Mesenchymal stem cell (in vitro differentiated cells and primary cell): Measurements from ENCODE around the gene ME3.

ENCODE experiments used
- DNase-seq: peaks from one replicate; pipeline ENCODE4 v3.0.0-alpha.2; 2013
- H2AFZ ChIP-seq: one replicate; pipeline ENCODE4 v1.6.1; 2013; ENCODE audit warnings: low read depth, mild to moderate bottlenecking, control low read depth, inconsistent platforms, low read length, moderate library complexity
- H2AK5ac ChIP-seq: 2 replicates; pipeline ENCODE4 v1.6.1; 2013; ENCODE audit warnings: low read length, moderate library complexity, mild to moderate bottlenecking, inconsistent platforms; ENCODE audit not compliant: severe bottlenecking
- H2BK120ac ChIP-seq: one replicate; pipeline ENCODE4 v1.6.1; 2013; ENCODE audit warnings: low read depth, mild to moderate bottlenecking, inconsistent platforms, low read length, moderate library complexity
- H2BK12ac ChIP-seq, 2 experiments: one replicate each; pipeline ENCODE4 v1.6.1; 2013; ENCODE audit warnings: inconsistent platforms in 2 of 2, low read length in 2 of 2, mild to moderate bottlenecking in 2 of 2, moderate library complexity in 2 of 2, control low read depth in 1 of 2
- H2BK15ac ChIP-seq: one replicate; pipeline ENCODE4 v1.6.1; 2013; ENCODE audit warnings: mild to moderate bottlenecking, low read depth, inconsistent platforms; ENCODE audit not compliant: poor library complexity, severe bottlenecking
- H2BK5ac ChIP-seq: 2 replicates; pipeline ENCODE4 v1.6.1; 2013; ENCODE audit warnings: low read depth, mild to moderate bottlenecking, low read length, control low read depth, inconsistent platforms; ENCODE audit not compliant: poor library complexity, severe bottlenecking
- H3K14ac ChIP-seq, 2 experiments: one replicate each; pipeline ENCODE4 v1.6.1; 2013; ENCODE audit warnings: inconsistent platforms in 2 of 2, low read length in 2 of 2, control low read depth in 1 of 2, mild to moderate bottlenecking in 1 of 2, moderate library complexity in 1 of 2
- H3K18ac ChIP-seq, 2 experiments: one replicate each; pipeline ENCODE4 v1.6.1; 2013; ENCODE audit warnings: inconsistent platforms in 2 of 2, low read length in 2 of 2, control low read depth in 1 of 2, low read depth in 1 of 2, mild to moderate bottlenecking in 1 of 2
- H3K23ac ChIP-seq, 2 experiments: one replicate each; pipeline ENCODE4 v1.6.1; 2013; ENCODE audit warnings: inconsistent platforms in 2 of 2, low read length in 2 of 2, mild to moderate bottlenecking in 2 of 2, moderate library complexity in 2 of 2, control low read depth in 1 of 2
- H3K27ac ChIP-seq: 2 replicates; pipeline ENCODE4 v1.5.1; 2013; ENCODE audit warnings: mild to moderate bottlenecking, moderate library complexity, low read length, control low read depth, inconsistent platforms; ENCODE audit not compliant: poor library complexity, severe bottlenecking
- H3K27me3 ChIP-seq, 2 experiments: 2 replicates each; pipeline versions ENCODE4 v1.6.1 to v1.7.0; 2013; ENCODE audit warnings: low read length in 2 of 2, mild to moderate bottlenecking in 2 of 2, moderate library complexity in 2 of 2, control low read depth in 1 of 2, inconsistent platforms in 1 of 2; ENCODE audit not compliant: control insufficient read depth in 1 of 2, insufficient read depth in 1 of 2
- H3K36me3 ChIP-seq, 2 experiments: 2 replicates each; pipeline versions ENCODE4 v1.6.1 to v1.7.0; 2013; ENCODE audit warnings: low read length in 2 of 2, control low read depth in 1 of 2, inconsistent platforms in 1 of 2, low read depth in 1 of 2, mild to moderate bottlenecking in 1 of 2; ENCODE audit not compliant: insufficient read depth in 2 of 2, control insufficient read depth in 1 of 2
- H3K4ac ChIP-seq, 2 experiments: one replicate each; pipeline ENCODE4 v1.6.1; 2013; ENCODE audit warnings: inconsistent platforms in 2 of 2, low read length in 2 of 2, mild to moderate bottlenecking in 2 of 2, moderate library complexity in 2 of 2, control low read depth in 1 of 2, low read depth in 1 of 2
- H3K4me1 ChIP-seq: 2 replicates; pipeline ENCODE4 v1.6.1; 2013; ENCODE audit warnings: low read depth, low read length, control low read depth; ENCODE audit not compliant: control insufficient read depth, insufficient read depth
- H3K4me2 ChIP-seq: 2 replicates; pipeline ENCODE4 v1.6.1; 2013; ENCODE audit warnings: low read length, mild to moderate bottlenecking, inconsistent platforms; ENCODE audit not compliant: poor library complexity, severe bottlenecking
- H3K4me3 ChIP-seq, 2 experiments: 2 replicates each; pipeline versions ENCODE4 v1.5.1 to v1.7.0; 2013; ENCODE audit warnings: low read length in 2 of 2, mild to moderate bottlenecking in 2 of 2, control low read depth in 1 of 2, low read depth in 1 of 2; ENCODE audit not compliant: insufficient read depth in 1 of 2
- H3K79me1 ChIP-seq: replicated peaks from 2 replicates; pipeline ENCODE4 v1.6.1; 2013; ENCODE audit warnings: mild to moderate bottlenecking, control low read depth, low read length, inconsistent platforms; ENCODE audit not compliant: poor library complexity, severe bottlenecking
- H3K9ac ChIP-seq: 2 replicates; pipeline ENCODE4 v1.7.0; 2013; ENCODE audit warnings: mild to moderate bottlenecking, low read length, moderate library complexity
- H3K9me3 ChIP-seq: 2 replicates; pipeline ENCODE4 v1.7.0; 2013; ENCODE audit warnings: mild to moderate bottlenecking, low read length; ENCODE audit not compliant: control insufficient read depth
- H4K8ac ChIP-seq: one replicate; pipeline ENCODE4 v1.6.1; 2013; ENCODE audit warnings: inconsistent platforms, mild to moderate bottlenecking, low read length, moderate library complexity
- H4K91ac ChIP-seq: one replicate; pipeline ENCODE4 v1.6.1; 2013; ENCODE audit warnings: mild to moderate bottlenecking, low read length, inconsistent platforms
- WGBS: methylation state at CpG from one replicate; pipeline ENCODE4 v1.1.7; 2013; ENCODE audit warnings: mixed read lengths; 5-methylcytosine and 5-hydroxymethylcytosine counted together

ME3 gene

DNA sequence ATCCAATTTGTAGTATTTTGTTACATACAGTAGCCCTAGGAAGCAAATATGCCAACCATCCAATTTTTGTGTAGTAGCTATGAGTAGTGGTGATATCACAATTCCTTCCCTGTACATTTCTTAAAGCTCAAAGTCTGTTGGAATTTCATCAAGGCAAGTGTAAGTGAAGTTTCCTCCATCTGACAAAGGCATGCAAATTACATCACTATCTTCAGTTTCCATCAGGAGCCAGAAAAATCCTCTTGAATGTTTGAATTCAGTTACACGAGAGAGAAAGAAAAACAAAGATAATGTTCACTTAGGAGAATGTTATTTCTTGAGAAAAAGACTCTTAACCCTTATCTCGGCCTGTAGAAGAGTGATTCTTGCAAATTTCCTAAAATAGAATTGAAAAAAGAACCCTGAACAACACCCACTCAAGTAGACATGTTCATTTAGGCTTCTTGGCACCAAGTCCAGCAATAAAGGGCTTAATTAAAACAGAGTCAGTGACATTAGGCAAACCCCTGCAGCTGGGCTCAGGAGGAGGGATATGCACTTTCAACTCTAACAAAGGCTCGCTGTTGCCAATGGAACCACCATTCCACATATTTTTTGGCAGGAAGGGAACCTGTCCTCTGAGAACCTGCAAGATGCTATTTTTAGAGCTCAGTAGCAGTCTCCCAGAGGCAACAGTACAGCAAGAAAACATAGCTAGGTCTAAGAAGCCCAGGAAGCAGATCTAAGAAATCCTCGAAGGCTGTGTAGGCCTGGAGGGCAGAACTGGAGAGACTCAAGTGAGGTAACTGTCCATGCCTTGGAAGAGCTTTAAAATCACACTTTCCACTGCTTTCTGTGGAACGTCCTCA, 153.1 kb downstream of the ME3 start:
- H2BK12ac ChIP-seq = peak overlapping the region; percentile 4 to 93
- H2AK5ac ChIP-seq = peak overlapping the region; percentile 87
- H3K27ac ChIP-seq = peak overlapping the region; percentile 77
- H3K9me3 ChIP-seq = no peaks in the 10 kb centered on the region
- no peak overlapping the region for H3K4me2 ChIP-seq
- no peak overlapping the region for H2AFZ ChIP-seq
- H3K18ac ChIP-seq = peak overlapping the region; percentile 23 to 90
- H3K4me1 ChIP-seq = peaks cover 8% of the 10 kb centered on the region
- peak overlapping the region; percentile 48 for H3K9ac ChIP-seq
- H2BK5ac ChIP-seq = peak overlapping the region; percentile 14
- H3K23ac ChIP-seq = no peak overlapping the region
- H2BK120ac ChIP-seq = no peak overlapping the region
- H3K14ac ChIP-seq = no peak overlapping the region
- peak overlapping the region; percentile 26 for H2BK15ac ChIP-seq
- H3K79me1 ChIP-seq = peaks cover 2% of the 10 kb centered on the region
- H4K8ac ChIP-seq = no peak overlapping the region
- 56% methylated on average over 4 of the region's 5 CpGs for WGBS
- H4K91ac ChIP-seq = peak overlapping the region; percentile 4
- no peak overlapping the region for H3K4me3 ChIP-seq
- no peaks in the 10 kb centered on the region for H3K27me3 ChIP-seq
- no peaks in the 10 kb centered on the region for H3K36me3 ChIP-seq
- H3K4ac ChIP-seq = peak overlapping the region in 1 of 2 experiments; percentile 92
- peak; percentile 82 for DNase-seq

DNA sequence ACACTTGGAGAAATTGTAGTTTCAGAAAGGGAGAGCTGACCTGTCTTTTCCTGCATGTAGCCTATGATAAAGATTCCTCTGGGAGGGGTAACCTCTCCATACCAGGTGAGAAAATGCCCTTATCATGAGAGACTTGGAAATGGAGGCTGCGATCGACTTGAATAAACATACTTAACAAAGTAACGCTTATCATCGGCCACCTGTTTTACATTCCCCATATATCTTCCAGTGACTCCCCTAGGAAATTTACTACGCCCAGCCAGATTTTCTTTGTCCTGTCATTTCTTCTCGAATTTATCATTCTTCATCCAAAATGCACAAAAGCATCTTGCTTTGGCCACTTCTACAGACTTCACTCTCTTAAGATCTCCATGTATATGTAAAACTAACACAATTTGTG, 154.2 kb downstream of the ME3 start:
- peak overlapping the region; percentile 31 to 86 for H2BK12ac ChIP-seq
- DNase-seq = no peak

DNA sequence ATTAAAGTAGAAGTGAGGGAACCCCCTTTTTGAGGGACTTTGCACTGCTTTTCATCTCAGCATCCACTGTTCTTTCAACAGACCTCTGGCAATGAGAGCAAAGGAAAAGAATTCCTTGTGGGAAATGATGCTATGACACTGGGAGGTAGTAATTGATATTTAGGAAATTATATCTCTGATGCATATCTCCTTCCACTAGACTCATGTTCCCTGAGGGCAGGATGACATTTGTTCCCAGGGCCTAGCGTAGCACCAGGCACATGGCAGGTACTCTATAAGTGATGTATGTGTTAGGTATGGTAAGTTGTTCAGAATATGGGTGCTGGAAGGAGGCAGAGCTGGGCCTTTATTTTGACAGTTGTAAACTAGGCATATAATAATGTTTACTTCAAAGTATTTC, 154.9 kb downstream of the ME3 start:
- DNase-seq = no peak
- Histone ChIP-seq H3K27ac (no peak overlapping the region), H3K14ac (no peak overlapping the region), H2BK15ac (no peak overlapping the region), H2BK120ac (no peak overlapping the region), H2BK5ac (no peak overlapping the region), H3K79me1 (peaks cover 2% of the 10 kb centered on the region), H3K4me3 (no peak overlapping the region), H3K23ac (no peak overlapping the region), H3K18ac (peak overlapping the region in 1 of 2 experiments; percentile 76), H2BK12ac (peak overlapping the region in 1 of 2 experiments; percentile 86), H3K27me3 (no peaks in the 10 kb centered on the region), H3K4ac (no peak overlapping the region), H2AFZ (no peak overlapping the region), H3K9me3 (no peaks in the 10 kb centered on the region), H3K4me1 (peaks cover 8% of the 10 kb centered on the region), H4K8ac (no peak overlapping the region), H3K36me3 (no peaks in the 10 kb centered on the region), H2AK5ac (peak overlapping the region; percentile 95), H3K9ac (no peak overlapping the region), H4K91ac (no peak overlapping the region), H3K4me2 (no peak overlapping the region)
- WGBS = no CpG with 5 or more reads among the region's 1 CpG

More for the DNA sequence above, 154.2 kb downstream of the ME3 start:
- H3K14ac ChIP-seq = no peak overlapping the region
- 65% methylated on average over 6 of the region's 6 CpGs for WGBS
- H3K79me1 ChIP-seq = peaks cover 2% of the 10 kb centered on the region
- H3K18ac ChIP-seq = peak overlapping the region; percentile 35 to 37
- no peaks in the 10 kb centered on the region for H3K36me3 ChIP-seq
- no peak overlapping the region for H3K23ac ChIP-seq
- H2AFZ ChIP-seq = no peak overlapping the region
- H3K9ac ChIP-seq = no peak overlapping the region
- peak overlapping the region; percentile 66 for H3K27ac ChIP-seq
- peak overlapping the region in 1 of 2 experiments; percentile 21 for H3K4ac ChIP-seq
- no peak overlapping the region for H4K8ac ChIP-seq
- no peak overlapping the region for H3K4me3 ChIP-seq
- no peaks in the 10 kb centered on the region for H3K9me3 ChIP-seq
- H2BK120ac ChIP-seq = no peak overlapping the region
- no peak overlapping the region for H4K91ac ChIP-seq
- no peak overlapping the region for H2BK15ac ChIP-seq
- no peaks in the 10 kb centered on the region for H3K27me3 ChIP-seq
- H3K4me2 ChIP-seq = no peak overlapping the region
- H2BK5ac ChIP-seq = no peak overlapping the region
- H3K4me1 ChIP-seq = peaks cover 8% of the 10 kb centered on the region
- H2AK5ac ChIP-seq = peak overlapping the region; percentile 84

DNA sequence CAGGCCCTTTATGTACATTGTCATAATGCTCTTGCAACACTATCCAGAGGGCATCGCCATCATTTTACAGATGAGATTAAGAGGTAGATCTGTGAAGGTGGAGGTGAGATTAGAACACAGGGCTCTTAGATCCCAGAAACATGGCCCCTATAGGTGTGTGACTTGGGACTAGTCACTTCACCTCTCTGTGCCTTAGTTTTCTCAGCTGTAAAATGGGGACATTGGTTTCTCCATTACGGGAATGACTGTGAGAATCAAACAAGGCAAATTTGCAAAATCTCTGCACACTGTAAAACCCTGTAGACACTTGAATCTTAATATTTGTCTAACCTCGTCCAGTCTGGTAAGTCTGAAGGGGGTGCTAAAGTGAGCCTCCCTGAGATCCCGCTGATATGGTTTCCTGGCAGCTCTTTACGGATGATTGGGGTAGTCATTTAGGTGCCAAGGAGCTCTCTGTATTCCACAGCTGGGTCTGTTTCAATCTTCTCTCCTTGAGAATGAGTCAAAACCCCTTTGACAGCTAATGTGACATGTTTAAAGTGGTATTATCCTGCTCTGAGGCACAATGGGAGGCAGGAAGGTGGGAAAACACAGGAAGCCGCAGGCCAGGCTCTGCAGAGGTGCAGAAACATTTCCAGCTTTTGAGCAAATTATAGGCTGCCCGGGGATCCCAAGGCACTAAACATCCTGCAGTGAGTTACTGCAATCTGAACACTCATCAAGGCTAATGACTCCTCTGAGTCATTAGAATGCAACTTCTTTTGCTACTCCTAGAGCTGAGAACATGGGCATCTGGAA, 156.9 kb downstream of the ME3 start:
- Histone ChIP-seq H2BK5ac (no peak overlapping the region), H2AFZ (no peak overlapping the region), H2BK120ac (peak overlapping the region; percentile 29), H3K4me3 (no peak overlapping the region), H3K14ac (no peak overlapping the region), H3K27me3 (no peaks in the 10 kb centered on the region), H4K91ac (no peak overlapping the region), H3K36me3 (no peaks in the 10 kb centered on the region), H2AK5ac (peak overlapping the region; percentile 50), H3K4ac (peak overlapping the region; percentile 35 to 76), H3K18ac (peak overlapping the region; percentile 53 to 64), H3K27ac (peak overlapping the region; percentile 91), H2BK12ac (peak overlapping the region; percentile 41 to 88), H3K9me3 (peaks cover 4% of the 10 kb centered on the region), H2BK15ac (no peak overlapping the region), H3K79me1 (peaks cover 2% of the 10 kb centered on the region), H3K4me2 (no peak overlapping the region), H3K4me1 (peaks cover 8% of the 10 kb centered on the region), H3K9ac (peak overlapping the region; percentile 29), H3K23ac (no peak overlapping the region), H4K8ac (no peak overlapping the region)
- 27% methylated on average over 7 of the region's 7 CpGs for WGBS
- peak; percentile 95 for DNase-seq
